HG02759 (cell line): ENCODE data around the gene TDO2.
A peak's percentile ranks its signal among the peaks of the same experiment; 100 is the strongest.
"Not testable (repeated sequence)": the region's sequence is repeated elsewhere in the genome, so short reads cannot be mapped to it uniquely, and the experiment has no call there.

Source experiments
- ATAC-seq: cut with Tn5 transposase; IDR thresholded peaks from one replicate; pipeline ENCODE4 v1.9.1; 2021; ENCODE audit warnings: mild to moderate bottlenecking, moderate library complexity; ENCODE audit not compliant: unreplicated experiment

TDO2 gene

DNA sequence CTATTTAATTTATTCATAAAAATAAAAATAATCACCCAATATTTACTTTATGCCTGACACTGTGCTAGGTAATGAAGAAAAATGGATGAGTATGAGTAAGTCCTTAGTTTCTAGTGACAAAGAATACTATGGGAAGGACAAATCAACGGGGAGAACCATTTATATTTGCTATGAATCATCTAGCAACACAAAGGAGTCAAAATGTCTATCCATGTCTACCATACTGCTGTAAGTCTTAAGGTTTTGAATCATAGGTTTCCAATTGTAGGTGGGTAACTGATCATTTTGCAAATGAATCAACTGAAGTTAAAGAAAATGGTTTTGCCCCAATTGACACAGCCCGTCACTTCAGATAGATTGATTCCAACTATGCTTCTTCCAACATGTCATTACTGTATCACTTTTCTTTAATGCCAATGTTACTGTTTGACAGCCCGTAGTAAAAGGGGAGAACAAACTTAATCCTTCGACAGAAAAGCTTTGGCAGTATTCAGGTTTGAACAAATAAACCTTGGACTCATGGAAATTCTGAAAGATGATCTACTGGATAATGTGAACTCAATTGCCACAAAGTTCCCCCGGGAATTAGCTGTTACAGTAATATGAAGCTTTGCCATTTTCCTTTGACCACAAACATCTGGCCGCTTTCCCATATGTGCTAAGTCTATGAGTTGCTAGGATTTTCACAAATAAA lies 3.2 kb downstream of the TDO2 start:
- no peak for ATAC-seq

DNA sequence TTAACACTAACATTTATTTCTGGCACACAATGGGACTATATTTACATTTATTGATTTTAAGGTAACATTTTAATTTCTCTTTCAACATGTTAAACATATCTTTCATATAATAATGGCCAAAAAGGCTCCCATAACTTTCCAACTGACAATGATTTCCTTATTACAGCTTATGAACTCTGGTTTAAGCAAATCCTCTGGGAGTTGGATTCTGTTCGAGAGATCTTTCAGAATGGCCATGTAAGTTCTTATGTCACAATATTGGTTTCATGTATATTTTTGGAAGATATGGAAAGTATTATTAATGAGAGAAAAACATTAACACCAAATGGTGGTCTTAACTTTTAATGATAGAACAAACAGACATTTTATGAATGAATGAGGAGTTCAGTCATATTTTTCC lies 4.1 kb downstream of the TDO2 start:
- ATAC-seq, result no peak

DNA sequence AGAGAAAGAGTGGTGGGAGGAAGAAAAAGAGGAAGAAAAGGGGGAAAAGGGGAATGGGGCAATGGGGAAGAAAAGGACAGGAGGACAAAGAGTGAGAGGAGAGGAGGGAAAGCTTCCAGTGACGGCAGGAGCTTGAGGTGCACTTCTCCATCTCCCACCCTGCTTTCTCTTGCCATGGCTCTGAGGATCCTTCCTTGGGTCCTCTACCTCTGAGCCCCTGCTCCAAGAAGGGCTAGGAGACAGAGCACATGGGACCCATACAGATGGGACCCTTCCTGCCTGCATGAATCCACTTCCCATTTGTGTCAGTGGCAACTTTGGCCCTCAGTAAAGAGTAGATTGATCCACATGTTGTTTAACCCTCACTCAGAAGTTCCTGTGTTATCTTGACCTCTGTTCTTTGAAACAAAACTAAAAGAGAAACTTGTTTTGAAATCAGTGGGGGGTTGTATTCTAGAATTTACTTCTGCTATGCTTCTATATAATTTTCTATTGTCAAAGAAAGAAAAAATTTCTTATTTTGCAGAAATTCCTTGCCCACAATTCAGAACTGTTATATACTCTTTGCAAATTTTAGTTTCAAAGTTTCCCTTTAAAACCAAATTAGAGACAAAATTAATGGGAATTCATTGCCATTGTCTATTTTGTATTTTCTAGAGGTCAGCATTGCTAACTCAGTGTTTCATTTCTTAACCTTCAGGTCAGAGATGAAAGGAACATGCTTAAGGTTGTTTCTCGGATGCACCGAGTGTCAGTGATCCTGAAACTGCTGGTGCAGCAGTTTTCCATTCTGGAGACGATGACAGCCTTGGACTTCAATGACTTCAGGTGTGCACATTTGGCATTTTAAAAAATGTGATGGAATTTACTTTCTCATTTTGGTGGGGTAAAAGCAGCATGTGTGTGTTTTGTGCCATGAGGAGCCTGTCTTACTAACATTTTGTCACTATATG lies 5.0 kb downstream of the TDO2 start:
- ATAC-seq, result peak; percentile 56

DNA sequence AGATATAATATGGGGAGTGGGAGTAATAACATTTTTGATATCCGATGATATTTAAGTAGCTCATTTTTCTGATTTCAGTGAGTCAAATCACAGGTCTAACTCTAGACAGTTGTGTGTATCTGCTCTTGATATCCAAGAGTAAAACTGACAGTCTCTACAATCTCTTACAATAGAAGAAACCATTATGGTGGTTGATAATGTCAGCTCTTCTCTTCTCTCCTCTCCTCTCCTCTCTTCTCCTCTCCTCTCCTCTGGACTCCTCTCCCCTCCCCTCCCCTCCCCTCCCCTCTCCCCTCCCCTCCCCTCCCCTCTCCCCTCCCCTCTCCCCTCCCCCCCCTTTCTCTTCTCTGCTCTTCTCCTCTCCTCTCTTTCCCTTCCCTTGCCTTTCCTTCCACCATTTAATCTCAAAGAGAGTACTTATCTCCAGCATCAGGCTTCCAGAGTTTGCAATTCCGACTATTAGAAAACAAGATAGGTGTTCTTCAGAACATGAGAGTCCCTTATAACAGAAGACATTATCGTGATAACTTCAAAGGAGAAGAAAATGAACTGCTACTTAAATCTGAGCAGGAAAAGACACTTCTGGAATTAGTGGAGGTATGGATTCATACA lies 6.2 kb downstream of the TDO2 start:
- ATAC-seq, result no peak

DNA sequence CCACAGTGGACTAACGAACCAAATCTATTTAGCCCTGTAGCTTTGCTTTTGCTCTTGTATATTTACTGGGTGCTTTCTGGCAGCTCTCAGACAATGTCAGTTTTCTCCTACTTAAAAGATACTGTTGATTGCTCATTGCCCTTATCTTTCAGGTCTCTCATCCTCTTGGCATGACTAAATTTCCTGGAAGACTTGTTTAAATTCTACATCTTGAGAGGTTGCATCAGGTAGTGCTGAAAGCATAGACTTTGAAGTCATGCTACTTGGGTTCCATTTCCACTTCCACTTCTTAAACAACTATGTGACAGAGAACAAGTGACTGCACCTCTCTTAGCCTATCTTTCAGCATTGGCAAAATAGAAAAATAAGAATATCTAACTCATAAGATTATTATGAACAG lies 8.4 kb downstream of the TDO2 start:
- ATAC-seq, result no peak

DNA sequence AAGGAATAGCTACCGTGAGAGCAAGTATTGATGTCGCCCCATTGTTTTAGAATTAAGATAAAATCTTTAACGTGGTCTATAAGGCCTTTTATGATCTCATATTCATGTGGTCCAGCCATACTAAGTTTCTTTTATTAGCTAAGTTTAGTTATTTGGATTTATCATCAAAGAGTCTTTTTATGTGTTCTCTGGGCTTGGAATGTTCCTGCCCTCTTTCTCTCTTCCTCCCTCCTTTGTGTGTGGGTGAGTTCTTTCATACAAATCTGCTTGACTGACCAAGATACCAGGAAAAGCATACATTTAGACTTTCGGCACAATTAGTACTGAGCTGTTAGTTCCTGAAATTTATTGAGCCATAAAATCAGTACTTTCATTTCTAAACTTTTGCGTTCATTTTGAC lies 11.3 kb downstream of the TDO2 start:
- ATAC-seq, result no peak

DNA sequence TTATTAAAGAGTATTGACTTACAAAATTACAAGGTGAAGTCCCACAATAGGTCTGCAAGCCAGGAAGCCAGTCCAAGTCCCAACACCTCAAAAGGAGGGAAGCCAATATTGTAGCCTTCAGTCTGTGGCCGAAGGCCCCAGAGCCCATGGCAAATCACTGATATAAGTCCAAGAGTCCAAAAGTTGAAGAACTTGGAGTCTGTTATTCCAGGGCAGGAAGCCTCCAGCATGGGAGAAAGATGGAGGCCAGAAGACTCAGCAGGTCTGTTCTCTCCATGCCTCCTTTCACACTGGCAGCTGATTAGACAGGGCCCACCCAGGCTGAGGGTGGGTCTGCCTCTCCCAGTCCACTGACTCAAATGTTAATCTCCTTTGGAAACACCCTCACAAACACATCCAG lies 18.1 kb downstream of the TDO2 start:
- ATAC-seq, result no peak

DNA sequence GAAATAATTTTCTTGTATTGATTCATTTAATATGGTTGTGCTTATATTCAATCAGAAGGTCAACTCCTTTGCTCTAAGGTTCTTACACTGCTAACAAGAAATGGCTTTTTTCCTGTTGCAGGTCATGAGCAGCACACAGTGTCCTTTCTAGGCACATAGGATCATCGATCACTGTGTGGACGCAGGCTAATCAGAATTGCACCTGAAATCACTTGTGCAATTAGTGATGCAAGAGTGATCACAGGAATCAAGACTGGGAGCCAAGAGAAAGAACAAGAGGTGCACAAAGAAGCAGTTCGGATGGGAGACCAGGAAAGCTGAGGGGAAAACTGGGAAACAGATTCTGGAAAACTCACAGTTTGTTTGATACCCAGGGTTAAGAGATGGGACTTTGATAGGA lies 21.1 kb downstream of the TDO2 start:
- ATAC-seq, result no peak

DNA sequence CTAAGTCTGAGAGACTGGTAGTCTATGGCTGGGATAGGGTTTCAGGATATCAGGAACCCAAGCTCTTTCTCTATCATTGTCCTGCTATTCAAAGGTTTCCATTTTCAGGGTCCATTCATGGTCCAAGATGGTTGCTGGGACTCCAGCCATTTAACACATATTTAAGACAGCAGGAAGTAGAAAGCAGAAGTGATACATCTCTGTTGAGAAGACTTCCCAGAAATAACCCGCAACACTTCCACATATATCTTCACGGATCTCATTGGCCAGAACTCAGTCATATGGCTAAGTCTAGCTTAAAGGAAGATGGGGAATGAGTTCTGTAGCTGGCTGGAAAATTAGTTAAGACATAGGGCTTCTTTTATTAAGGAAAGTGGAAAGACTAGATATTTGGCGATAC lies 26.3 kb downstream of the TDO2 start:
- ATAC-seq, result no peak

DNA sequence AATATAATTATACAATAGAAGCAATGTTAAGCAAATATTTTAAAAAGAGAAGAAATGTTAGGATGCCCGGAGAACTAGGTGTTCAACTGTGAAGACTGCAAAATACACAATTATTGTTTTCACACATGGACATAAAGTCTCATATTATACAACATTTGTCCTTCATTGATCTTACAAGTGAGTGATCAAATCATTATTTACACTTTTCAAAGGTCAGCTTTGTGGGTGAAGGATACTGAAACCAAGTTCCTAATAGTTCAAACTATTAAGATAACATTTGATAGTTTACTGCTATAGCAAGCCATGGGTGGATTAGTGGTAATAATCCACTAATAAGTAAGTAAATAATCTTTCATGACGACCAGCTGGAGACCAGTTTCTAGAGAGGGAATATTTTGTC lies 26.8 kb downstream of the TDO2 start:
- no peak for ATAC-seq

DNA sequence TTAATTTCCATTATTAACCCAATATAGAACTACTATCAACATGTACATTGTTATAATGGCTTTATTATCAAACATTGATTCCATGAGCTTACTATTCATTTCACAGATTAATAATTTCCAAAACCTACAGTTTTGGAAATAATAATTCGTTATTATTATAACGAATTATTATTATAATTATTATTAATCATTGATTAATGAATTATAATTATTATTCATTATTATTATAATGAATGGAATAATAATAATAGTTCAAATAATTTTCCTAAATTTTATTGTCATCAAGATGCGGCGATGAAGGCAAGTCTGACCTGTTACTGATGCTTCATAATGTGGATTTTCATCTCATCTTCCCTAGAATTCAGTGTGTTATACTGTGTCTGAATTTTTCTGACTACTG lies 28.1 kb downstream of the TDO2 start:
- no peak for ATAC-seq

DNA sequence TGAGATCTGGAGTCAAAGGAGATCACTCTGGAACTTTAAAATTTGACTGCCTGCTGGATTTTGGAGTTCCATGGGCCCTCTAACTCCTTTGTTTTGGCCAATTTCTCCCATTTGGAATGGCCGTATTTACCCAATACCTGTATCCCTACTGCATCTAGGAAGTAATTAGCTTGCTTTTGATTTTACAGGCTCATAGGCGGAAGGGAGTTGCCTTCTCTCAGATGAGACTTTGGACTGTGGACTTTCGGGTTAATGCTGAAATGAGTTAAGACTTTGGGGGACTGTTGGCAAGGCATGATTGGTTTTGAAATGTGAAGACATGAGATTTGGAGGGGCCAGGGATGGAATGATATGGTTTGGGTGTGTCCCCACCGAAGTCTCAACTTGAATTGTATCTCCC lies 31.1 kb downstream of the TDO2 start:
- not testable (repeated sequence) for ATAC-seq

DNA sequence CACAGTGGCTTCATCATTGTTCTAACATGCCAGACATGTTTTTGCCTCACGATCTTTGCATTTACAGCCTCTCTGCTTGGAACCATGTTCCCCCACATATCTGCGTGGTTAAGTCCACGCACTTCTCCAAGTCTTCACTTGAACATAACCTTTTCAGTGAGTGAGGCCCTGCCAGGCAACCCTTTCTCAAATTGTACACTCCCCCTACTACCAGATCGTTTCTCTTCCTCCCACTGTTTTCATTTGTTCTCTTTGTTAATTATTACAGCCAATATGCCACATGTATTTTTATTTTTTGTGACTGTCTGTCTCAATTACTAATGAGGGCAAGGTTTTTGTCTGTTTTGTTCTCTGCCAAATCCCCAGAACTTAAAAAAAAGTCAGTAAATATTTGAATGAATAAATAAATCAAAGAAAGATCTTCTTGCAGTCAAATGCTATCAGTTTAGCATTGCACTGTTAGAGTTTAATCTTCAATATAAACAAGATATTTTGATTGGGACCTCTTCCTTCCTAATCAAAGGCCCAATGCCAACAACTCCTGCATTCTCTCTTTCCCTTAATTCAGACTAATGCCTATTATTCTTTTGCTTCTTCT lies 32.0 kb downstream of the TDO2 start:
- ATAC-seq, result no peak

DNA sequence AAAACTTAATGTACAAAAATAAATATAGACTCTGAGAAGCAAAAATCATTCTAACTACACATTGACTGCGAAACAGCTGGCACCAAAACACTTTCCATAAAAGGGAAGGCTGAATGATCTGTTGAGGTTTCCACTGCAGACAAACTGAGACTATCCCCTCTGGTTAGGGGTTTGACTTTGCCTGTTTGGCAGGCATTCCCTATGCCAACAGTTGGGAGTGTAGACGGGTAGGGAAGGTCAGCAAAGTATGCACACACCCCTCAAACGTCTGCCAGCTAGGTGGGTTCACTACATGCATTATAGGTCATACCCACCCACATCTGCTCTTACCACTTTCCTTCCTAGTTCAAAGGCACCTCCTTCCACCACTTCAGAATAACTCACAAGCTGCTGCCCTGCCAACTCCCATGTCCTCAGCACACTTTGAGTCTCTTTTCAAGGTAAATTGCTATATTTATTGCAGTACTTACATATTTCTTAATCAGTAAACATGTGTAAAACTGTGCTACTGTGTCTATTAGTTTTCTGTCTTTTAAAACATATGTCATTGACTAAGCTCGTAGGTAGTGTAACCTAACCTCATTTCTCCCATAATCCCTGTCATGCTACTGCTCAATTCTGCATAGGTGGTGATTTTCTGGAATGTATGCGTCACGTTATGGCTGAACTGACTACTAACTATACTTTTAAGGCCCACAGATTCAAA lies 37.7 kb downstream of the TDO2 start:
- ATAC-seq, result no peak

DNA sequence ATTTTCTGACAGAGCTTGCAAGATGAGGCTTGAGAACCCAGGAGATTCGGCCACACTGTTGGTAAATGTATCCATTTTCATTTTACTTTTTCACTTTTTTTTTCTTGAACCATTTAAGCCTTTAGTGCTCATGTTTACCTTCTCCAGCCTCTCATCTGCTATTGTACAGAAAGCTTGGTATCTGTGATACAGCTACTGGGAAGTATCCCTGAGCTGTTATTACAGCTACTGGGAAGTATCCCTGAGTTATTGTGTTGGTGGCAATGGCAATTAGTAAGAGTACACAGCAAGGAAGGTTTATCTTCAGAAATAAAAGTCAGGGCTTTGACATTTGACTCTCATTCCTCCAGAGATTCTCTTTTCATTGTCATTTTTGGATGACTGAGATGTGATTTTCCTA lies 38.3 kb downstream of the TDO2 start:
- no peak for ATAC-seq

DNA sequence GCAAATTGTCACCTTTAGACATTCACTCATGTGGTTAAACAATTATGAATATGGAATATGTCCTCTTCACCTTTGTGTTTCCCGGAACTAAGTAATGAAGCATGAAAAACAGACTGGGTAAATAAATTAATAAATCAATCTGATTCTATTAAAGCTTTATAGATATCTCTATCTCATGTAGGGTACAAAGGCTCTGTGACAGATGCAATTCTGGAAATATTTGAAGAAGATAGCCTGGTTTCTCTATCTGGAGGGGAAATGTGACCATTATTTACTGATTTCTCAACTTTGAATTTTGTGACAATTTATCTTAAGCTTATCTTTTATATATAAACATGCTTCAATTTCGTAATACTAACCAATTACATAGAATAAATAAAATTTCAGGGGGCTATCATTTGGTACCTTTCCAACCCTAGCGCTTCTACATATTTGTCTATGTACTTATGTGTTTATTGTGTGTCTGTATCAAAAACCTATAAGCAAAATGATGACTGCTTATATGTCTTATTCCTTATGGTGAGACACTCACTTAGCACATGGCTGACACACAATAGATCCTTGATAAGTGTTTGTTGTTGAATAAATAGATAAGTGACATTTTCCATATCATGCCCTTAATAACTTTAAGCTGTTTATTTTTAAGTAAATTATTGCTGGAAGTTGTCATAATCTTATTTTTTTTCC lies 40.3 kb downstream of the TDO2 start:
- ATAC-seq, result no peak

DNA sequence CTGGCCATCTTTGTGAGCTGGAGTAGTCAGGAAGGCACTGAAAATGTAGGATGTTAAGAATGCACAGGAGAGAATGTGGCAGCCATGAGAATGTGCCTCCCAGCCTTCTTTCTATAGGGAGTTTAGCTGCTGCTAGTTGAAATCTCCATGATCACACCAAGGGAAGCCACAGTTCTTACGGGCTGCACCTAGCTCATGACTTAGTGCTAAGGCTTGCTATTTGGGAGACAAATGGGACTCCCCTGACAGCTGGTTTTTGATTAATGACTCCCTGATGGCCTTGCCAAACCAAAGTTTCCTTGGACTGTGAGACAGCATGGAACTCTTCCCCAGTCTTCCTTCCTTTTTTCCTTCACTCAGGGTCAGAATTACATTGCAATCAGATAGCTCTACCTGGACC lies 41.0 kb downstream of the TDO2 start:
- no peak for ATAC-seq

DNA sequence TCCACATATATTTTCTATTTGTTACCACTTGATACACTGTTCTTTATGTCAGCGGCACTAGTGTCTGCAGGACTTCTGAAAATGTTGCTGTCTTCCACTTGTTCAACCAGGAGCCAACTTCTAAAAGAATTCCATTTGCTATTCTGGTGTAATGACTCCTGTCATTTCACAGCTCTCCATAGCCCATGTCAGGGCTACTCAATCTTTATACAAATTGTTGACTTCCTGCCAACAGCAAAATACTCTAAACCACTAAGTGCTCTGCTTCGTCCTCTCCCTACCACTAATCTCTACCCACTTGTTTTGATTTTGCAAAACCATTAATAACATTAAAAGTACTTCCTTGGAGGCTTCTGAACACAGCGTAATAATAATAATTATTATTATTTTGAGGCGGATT lies 43.0 kb downstream of the TDO2 start:
- no peak for ATAC-seq

DNA sequence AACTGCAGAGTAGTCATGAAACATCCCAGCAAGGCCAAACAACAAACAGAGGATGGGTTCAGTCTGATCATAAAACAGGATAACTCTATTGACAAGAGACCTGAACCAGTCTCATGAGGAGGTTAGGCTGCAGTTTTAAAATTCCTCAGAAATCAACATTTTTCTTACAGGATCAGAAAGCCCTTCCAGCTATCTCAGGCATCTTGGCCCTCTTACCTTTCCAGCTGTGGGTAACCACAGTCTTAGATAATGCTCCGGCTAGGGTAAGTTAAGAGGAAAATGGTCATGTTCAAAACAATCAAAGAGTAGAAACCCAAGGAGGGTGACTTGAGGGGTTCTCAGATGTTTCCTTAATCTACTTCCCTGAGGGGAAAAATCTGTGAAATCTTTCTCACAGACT lies 45.0 kb downstream of the TDO2 start:
- no peak for ATAC-seq

DNA sequence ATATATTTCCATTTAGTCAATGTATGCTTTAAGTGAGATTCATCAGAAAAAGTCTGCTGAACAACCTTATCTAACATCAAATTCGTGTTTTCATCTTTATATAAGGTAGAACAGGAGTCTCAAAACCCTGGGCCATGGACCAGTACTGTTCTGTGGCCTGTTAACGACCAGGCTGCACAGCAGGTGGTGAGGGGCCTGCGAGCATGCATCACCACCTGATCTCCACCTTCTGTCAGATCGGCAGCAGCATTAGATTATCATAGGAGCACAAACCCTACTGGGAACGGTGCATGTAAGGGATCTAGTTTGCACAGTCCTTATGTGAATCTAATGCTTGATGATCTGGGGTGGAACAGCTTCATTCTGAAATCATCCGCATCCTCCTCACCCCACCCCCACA lies 47.0 kb downstream of the TDO2 start:
- ATAC-seq, result no peak
